ENCODE measurements around the gene C16orf86.

C16orf86 gene

DNA sequence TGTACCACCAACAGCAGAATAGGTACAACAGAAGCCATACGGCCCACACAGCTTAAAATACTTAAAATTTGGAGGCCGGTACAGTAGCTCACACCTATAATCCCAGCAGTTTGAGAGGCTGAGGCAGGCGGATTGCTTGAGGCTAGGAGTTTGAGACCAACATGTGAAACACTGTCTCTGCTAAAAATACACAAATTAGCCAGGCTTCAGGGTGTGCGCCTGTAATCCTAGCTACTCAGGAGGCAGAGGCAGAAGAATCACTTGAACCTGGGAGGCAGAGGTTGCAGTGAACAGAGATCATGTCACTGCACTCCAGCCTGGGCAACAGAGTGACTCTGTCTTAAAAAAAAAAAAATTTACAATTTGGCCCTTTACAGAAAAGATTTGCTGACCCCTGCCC, 35.5 kb downstream of the C16orf86 start:
- TF ChIP-seq TAF1 (IDR thresholded peaks at IDR 0.05; ENCODE audit: borderline replicate concordance, insufficient read depth, low read length) (no peak), SIN3A (IDR thresholded peaks at IDR 0.05; ENCODE audit: borderline replicate concordance, insufficient read depth, low read length) (no peak), FOXP2 (optimal IDR thresholded peaks at IDR 0.05; ENCODE audit: borderline replicate concordance, extremely low read depth, extremely low read length, insufficient read depth) (no peak), REST (IDR thresholded peaks at IDR 0.05; ENCODE audit: insufficient read depth in 1 of 2, low read depth in 2 of 2, low read length in 2 of 2) (no peak), POLR2AphosphoS5 (IDR thresholded peaks at IDR 0.05; ENCODE audit: low read depth, low read length) (no peak)

DNA sequence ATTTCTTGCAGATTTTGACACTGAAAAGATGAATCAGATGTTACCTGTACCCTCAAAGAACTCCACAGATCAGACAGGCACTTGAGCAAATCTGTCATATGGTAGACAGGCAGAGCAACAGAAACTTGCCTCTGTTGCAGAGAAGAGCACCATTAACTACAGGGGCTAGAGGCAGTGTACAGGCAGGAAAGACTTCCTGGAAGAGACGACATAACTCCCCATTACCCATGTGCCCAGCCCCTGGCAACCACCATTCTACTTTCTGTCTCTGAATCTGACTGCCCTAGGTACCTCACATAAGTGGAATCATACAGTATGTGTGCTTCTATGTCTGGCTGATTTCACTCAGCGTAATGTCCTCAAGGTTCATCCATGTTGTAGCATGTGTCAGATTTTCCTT, 37.0 kb downstream of the C16orf86 start:
- TF ChIP-seq FOXP2 (optimal IDR thresholded peaks at IDR 0.05; ENCODE audit: borderline replicate concordance, extremely low read depth, extremely low read length, insufficient read depth) = no peak
- TF ChIP-seq POLR2AphosphoS5 (IDR thresholded peaks at IDR 0.05; ENCODE audit: low read depth, low read length) = no peak
- no peak for TF ChIP-seq SIN3A (IDR thresholded peaks at IDR 0.05; ENCODE audit: borderline replicate concordance, insufficient read depth, low read length)
- no peak for TF ChIP-seq REST (IDR thresholded peaks at IDR 0.05; ENCODE audit: insufficient read depth in 1 of 2, low read depth in 2 of 2, low read length in 2 of 2)
- TF ChIP-seq TAF1 (IDR thresholded peaks at IDR 0.05; ENCODE audit: borderline replicate concordance, insufficient read depth, low read length) = no peak

GRCh38 chr16:67704110-67704509, 37.5 kb downstream of the C16orf86 start:
- no peak for TF ChIP-seq REST (IDR thresholded peaks at IDR 0.05; ENCODE audit: insufficient read depth in 1 of 2, low read depth in 2 of 2, low read length in 2 of 2)
- TF ChIP-seq TAF1 (IDR thresholded peaks at IDR 0.05; ENCODE audit: borderline replicate concordance, insufficient read depth, low read length) = no peak
- TF ChIP-seq FOXP2 (optimal IDR thresholded peaks at IDR 0.05; ENCODE audit: borderline replicate concordance, extremely low read depth, extremely low read length, insufficient read depth) = no peak

DNA sequence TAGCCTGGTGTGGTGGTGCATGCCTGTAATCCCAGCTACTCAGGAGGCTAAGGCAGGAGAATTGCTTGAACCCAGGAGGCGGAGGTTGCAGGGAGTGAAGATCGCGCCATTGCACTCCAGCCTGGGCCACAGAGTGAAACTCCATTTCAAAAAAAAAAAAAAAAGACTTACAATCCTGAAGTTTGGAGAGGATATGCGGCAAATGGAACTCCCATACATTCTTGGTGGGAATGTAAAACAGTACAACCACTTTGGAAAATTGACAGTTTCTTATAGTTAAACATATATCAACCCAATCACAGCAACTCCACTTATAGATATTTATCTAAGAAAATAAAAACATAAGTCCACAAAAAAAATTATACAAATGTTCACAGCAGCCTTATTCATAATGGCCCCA, 40.6 kb downstream of the C16orf86 start:
- no peak for TF ChIP-seq FOXP2 (optimal IDR thresholded peaks at IDR 0.05; ENCODE audit: borderline replicate concordance, extremely low read depth, extremely low read length, insufficient read depth)
- TF ChIP-seq REST (IDR thresholded peaks at IDR 0.05; ENCODE audit: insufficient read depth in 1 of 2, low read depth in 2 of 2, low read length in 2 of 2) = no peak
- TF ChIP-seq SIN3A (IDR thresholded peaks at IDR 0.05; ENCODE audit: borderline replicate concordance, insufficient read depth, low read length) = no peak
- TF ChIP-seq POLR2AphosphoS5 (IDR thresholded peaks at IDR 0.05; ENCODE audit: low read depth, low read length) = no peak
- TF ChIP-seq TAF1 (IDR thresholded peaks at IDR 0.05; ENCODE audit: borderline replicate concordance, insufficient read depth, low read length) = no peak

- TF ChIP-seq SIN3A (IDR thresholded peaks at IDR 0.05; ENCODE audit: borderline replicate concordance, insufficient read depth, low read length) (no peak), POLR2AphosphoS5 (IDR thresholded peaks at IDR 0.05; ENCODE audit: low read depth, low read length) (no peak), FOXP2 (optimal IDR thresholded peaks at IDR 0.05; ENCODE audit: borderline replicate concordance, extremely low read depth, extremely low read length, insufficient read depth) (no peak), REST (IDR thresholded peaks at IDR 0.05; ENCODE audit: insufficient read depth in 1 of 2, low read depth in 2 of 2, low read length in 2 of 2) (no peak), TAF1 (IDR thresholded peaks at IDR 0.05; ENCODE audit: borderline replicate concordance, insufficient read depth, low read length) (no peak)
Observed at GRCh38 chr16:67707790-67708189, 41.2 kb downstream of the C16orf86 start.

Data from PFSK-1 (cell line).